Stimulated activated CD8-positive, alpha-beta memory T cell treated with anti-CD3 and anti-CD28 coated beads, Interleukin-15, amount 100 ng/mL, for 1 hour (primary cell): Measurements from ENCODE around the gene SSRP1.
"Not testable (repeated sequence)": the region's sequence is repeated elsewhere in the genome, so short reads cannot be mapped to it uniquely, and the experiment has no call there.

Experiments used
- DNase-seq: peaks from one replicate; pipeline ENCODE4 v3.0.0-alpha.2; 2020; ENCODE audit warnings: low read depth

SSRP1 gene

GRCh38 chr11:57335343-57336110 lies at the start of gene SSRP1:
TSS of gene SSRP1 (minus strand) at chr11:57335892. CDS start at chr11:57335121, 771 bp downstream.
- DNase-seq: peak; percentile 67

- DNase-seq: no peak
Observed at GRCh38 chr11:57380975-57381374, 45.3 kb upstream of the SSRP1 start, which contains the start of gene PRG3. TSS of gene PRG3 (minus strand) at chr11:57381150. CDS start at chr11:57380708, 442 bp downstream.

GRCh38 chr11:57379732-57380131 lies 44.0 kb upstream of the SSRP1 start:
- no peak for DNase-seq

- DNase-seq: no peak
Observed at GRCh38 chr11:57378186-57378585, 42.5 kb upstream of the SSRP1 start.

GRCh38 chr11:57377107-57377506 lies 41.4 kb upstream of the SSRP1 start:
- no peak for DNase-seq

GRCh38 chr11:57376095-57377090 lies 40.7 kb upstream of the SSRP1 start:
- DNase-seq: no peak

- no peak for DNase-seq
Observed at GRCh38 chr11:57375490-57375889, 39.8 kb upstream of the SSRP1 start.

GRCh38 chr11:57374966-57375365 lies 39.3 kb upstream of the SSRP1 start:
- DNase-seq: no peak

- DNase-seq: no peak
Observed at GRCh38 chr11:57373146-57373545, 37.5 kb upstream of the SSRP1 start.

- no peak for DNase-seq
Observed at GRCh38 chr11:57370941-57371340, 35.2 kb upstream of the SSRP1 start.

- no peak for DNase-seq
Observed at GRCh38 chr11:57370251-57370650, 34.6 kb upstream of the SSRP1 start.

- no peak for DNase-seq
Observed at GRCh38 chr11:57368845-57369232, 33.1 kb upstream of the SSRP1 start.

- no peak for DNase-seq
Observed at GRCh38 chr11:57368106-57368844, 32.6 kb upstream of the SSRP1 start.

- no peak for DNase-seq
Observed at GRCh38 chr11:57364851-57365660, 29.4 kb upstream of the SSRP1 start.

- DNase-seq: no peak
Observed at GRCh38 chr11:57363131-57364080, 27.7 kb upstream of the SSRP1 start.

GRCh38 chr11:57361926-57362325 lies 26.2 kb upstream of the SSRP1 start:
- no peak for DNase-seq

- DNase-seq: not testable (repeated sequence)
Observed at GRCh38 chr11:57361420-57361819, 25.7 kb upstream of the SSRP1 start.

- DNase-seq: no peak
Observed at GRCh38 chr11:57360991-57361390, 25.3 kb upstream of the SSRP1 start.

- no peak for DNase-seq
Observed at GRCh38 chr11:57359896-57360690, 24.4 kb upstream of the SSRP1 start.
